Stimulated activated naive B cell treated with anti-CD40 and anti-IgM and Interleukin-4, amounts not matched to agents 10 μg/mL and 1 μg/mL and 100 μg/mL, for 72 hours (primary cell): ENCODE measurements around the gene SORCS2.

Experiments used
- ATAC-seq, 2 donors: fragments of 150-1000 bp; cut with Tn5 transposase; replicated peaks; 2 replicates each; pipeline ENCODE4 v1.10.0; 2021; ENCODE audit warnings: moderate library complexity in 1 of 2
- DNase-seq: peaks from one replicate; pipeline ENCODE4 v3.0.0; 2021
- H3K27ac Mint-ChIP-seq: one replicate; pipeline ENCODE4 v1.8.0; 2022; ENCODE audit warnings: mild to moderate bottlenecking, mixed read lengths
- H3K27me3 Mint-ChIP-seq, 2 donors: one replicate each; pipeline ENCODE4 v1.8.0; 2022; ENCODE audit warnings: mixed read lengths in 2 of 2
- H3K36me3 Mint-ChIP-seq, 2 donors: one replicate each; pipeline ENCODE4 v1.8.0; 2022; ENCODE audit warnings: mixed read lengths in 2 of 2, mild to moderate bottlenecking in 1 of 2
- H3K4me1 Mint-ChIP-seq, 2 donors: one replicate each; pipeline ENCODE4 v1.8.0; 2022; ENCODE audit warnings: mixed read lengths in 2 of 2, mild to moderate bottlenecking in 1 of 2
- H3K4me3 Mint-ChIP-seq, 2 donors: one replicate each; pipeline ENCODE4 v1.8.0; 2022; ENCODE audit warnings: mild to moderate bottlenecking in 2 of 2, mixed read lengths in 2 of 2, moderate library complexity in 1 of 2
- H3K9me3 Mint-ChIP-seq, 2 donors: one replicate each; pipeline ENCODE4 v1.8.0; 2022; ENCODE audit warnings: mixed read lengths in 2 of 2, mild to moderate bottlenecking in 1 of 2

Gene SORCS2

DNA sequence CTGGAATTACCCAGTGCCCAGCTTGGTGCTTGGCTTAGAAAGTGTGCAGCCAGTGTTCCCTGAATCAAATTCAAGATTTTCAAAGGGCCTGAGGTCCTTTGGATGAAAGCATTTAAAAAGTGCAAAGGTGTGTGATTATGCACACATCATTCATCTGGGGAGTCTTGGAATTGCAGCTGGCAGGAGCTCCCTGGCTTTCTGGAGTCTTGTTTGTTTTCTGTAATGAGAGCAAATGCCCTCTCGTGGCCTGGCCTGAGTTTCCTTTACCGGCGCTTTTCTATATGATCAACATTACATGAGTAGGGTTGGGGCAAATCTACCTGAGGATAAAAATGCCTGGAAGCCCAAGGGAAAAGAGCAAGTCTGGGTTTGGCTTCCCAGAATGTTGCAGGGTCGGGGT lies 24.6 kb upstream of the SORCS2 start:
- Mint-ChIP-seq H3K4me3 (no peak overlapping the region), H3K27ac (no peak overlapping the region), H3K36me3 (no peaks in the 10 kb centered on the region), H3K9me3 (no peaks in the 10 kb centered on the region), H3K27me3 (peaks cover 0 to 3% of the 10 kb centered on the region in 2 donors), H3K4me1 (peaks cover 7 to 11% of the 10 kb centered on the region in 2 donors)
- ATAC-seq: no peak
- no peak for DNase-seq

DNA sequence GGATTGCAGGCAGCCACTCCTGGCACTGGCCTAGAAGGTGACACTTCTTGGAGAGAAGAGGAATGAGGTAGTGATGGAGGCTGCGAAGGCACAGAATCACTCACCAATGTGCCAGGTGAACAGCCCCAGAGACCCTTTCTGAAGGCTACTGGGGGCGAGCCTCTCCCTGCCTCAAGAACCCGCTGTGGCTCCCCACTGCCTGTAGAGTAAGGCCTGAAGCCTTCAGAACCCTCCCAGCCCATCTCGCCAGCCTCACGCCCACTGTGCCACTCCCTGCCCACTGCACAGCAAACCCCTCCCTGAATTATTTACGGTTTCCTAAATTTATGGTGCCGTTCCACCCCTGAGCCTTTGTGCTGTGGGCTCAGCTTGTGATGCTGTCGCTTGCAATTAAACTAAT lies 24.2 kb upstream of the SORCS2 start:
- H3K27ac Mint-ChIP-seq: no peak overlapping the region

DNA sequence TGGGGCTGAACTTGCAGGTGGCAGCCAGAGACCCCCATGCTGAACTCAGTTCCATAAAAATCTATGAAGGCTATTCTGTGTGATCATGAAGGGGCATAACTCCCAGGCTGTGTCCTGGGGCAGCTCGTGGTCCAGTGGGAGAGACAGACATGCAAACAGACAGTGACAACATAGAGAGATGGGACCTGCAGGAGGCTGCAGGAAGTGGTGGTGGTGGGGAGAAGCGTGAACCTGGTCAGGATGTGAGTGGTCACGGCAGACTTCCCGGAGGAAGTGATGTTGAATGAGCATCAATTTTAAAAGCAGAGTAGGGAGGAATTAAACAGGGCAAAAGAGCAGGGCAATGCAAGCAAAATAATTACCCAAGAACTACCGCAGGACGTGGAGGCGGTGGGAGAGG lies 23.2 kb upstream of the SORCS2 start:
- Mint-ChIP-seq H3K27me3 (peaks cover 0 to 7% of the 10 kb centered on the region in 2 donors), H3K4me1 (peaks cover 7 to 11% of the 10 kb centered on the region in 2 donors), H3K36me3 (no peaks in the 10 kb centered on the region), H3K9me3 (peaks cover 0 to 2% of the 10 kb centered on the region in 2 donors), H3K27ac (no peak overlapping the region), H3K4me3 (no peak overlapping the region)
- ATAC-seq: no peak
- no peak for DNase-seq

More for the DNA sequence above, 24.2 kb upstream of the SORCS2 start:
- ATAC-seq (no peak), DNase-seq (no peak)
- no peak overlapping the region for H3K4me3 Mint-ChIP-seq
- no peaks in the 10 kb centered on the region for H3K36me3 Mint-ChIP-seq
- H3K27me3 Mint-ChIP-seq: peaks cover 0 to 7% of the 10 kb centered on the region in 2 donors
- peaks cover 7 to 11% of the 10 kb centered on the region in 2 donors for H3K4me1 Mint-ChIP-seq
- peaks cover 0 to 2% of the 10 kb centered on the region in 2 donors for H3K9me3 Mint-ChIP-seq

DNA sequence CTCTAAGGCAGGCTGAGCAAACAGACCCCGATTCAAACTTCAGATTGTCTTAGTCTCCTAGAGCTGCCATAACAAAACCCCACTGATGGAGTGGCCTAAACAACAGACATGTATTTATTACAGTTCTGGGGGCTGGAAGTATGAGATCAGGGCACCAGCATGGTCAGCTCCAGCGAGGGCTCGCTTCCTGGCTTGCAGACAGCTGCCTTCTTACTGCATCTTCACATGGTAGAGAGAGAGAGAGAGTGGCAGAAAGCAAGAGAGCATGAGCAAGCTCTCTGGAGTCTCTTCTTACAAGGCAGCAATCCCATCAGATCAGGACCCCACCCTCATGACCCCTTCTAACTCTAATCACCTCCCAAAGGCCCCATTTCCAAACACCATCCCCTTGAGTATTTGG lies 22.3 kb upstream of the SORCS2 start:
- Mint-ChIP-seq H3K4me3 (no peak overlapping the region), H3K27me3 (peaks cover 0 to 7% of the 10 kb centered on the region in 2 donors), H3K4me1 (peaks cover 5 to 11% of the 10 kb centered on the region in 2 donors), H3K9me3 (peaks cover 0 to 2% of the 10 kb centered on the region in 2 donors), H3K36me3 (no peaks in the 10 kb centered on the region), H3K27ac (no peak overlapping the region)
- DNase-seq (no peak), ATAC-seq (no peak)

DNA sequence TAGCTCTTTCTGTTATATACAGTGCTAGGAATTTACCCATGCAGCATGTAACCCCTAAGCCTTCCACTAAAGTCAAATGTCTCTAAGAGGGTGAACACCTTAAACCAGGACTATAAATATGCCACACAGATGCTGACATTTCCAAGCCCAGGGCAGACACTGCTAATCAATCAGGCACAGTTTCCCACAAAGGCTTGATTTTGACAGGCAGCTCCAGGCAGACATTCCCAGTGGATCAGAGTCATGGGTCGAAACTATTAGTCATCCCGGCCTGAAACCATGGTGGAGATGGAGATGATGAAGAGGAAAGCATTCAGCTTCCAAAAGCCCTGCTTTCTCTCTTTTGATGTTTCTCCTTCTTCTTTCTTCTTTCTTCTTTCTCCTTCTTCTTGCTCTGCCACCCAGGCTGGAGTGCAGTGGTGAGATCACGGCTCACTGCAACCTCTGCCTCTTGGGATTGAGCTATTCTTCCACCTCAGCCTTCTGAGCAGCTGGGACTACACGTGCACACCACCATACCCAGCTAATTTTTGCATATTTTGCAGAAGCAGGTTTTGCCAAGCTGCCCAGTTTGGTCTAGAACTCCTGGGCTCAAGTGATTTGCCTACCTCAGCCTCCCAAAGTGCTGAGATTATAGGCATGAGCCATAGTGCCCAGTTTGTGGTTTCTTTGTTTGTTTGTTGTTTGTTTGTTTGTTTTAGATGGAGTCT lies 21.0 kb upstream of the SORCS2 start:
- DNase-seq (no peak), ATAC-seq (no peak)
- Mint-ChIP-seq H3K9me3 (peaks cover 0 to 2% of the 10 kb centered on the region in 2 donors), H3K27me3 (peaks cover 0 to 7% of the 10 kb centered on the region in 2 donors), H3K4me1 (peaks cover 5 to 11% of the 10 kb centered on the region in 2 donors), H3K27ac (no peak overlapping the region), H3K36me3 (no peaks in the 10 kb centered on the region), H3K4me3 (no peak overlapping the region)

GRCh38 chr4:7172508-7172907 lies 19.8 kb upstream of the SORCS2 start:
- Mint-ChIP-seq H3K9me3 (peaks cover 0 to 2% of the 10 kb centered on the region in 2 donors), H3K36me3 (no peaks in the 10 kb centered on the region), H3K27me3 (peaks cover 0 to 7% of the 10 kb centered on the region in 2 donors), H3K4me3 (no peak overlapping the region), H3K4me1 (peaks cover 5 to 11% of the 10 kb centered on the region in 2 donors), H3K27ac (no peak overlapping the region)
- no peak for ATAC-seq
- no peak for DNase-seq

GRCh38 chr4:7172946-7173345 lies 19.4 kb upstream of the SORCS2 start:
- H3K9me3 Mint-ChIP-seq: peaks cover 0 to 2% of the 10 kb centered on the region in 2 donors
- H3K4me3 Mint-ChIP-seq: no peak overlapping the region
- DNase-seq (no peak), ATAC-seq (no peak)
- H3K36me3 Mint-ChIP-seq: no peaks in the 10 kb centered on the region
- H3K4me1 Mint-ChIP-seq: peaks cover 5 to 11% of the 10 kb centered on the region in 2 donors
- H3K27ac Mint-ChIP-seq: no peak overlapping the region
- peaks cover 0 to 7% of the 10 kb centered on the region in 2 donors for H3K27me3 Mint-ChIP-seq

DNA sequence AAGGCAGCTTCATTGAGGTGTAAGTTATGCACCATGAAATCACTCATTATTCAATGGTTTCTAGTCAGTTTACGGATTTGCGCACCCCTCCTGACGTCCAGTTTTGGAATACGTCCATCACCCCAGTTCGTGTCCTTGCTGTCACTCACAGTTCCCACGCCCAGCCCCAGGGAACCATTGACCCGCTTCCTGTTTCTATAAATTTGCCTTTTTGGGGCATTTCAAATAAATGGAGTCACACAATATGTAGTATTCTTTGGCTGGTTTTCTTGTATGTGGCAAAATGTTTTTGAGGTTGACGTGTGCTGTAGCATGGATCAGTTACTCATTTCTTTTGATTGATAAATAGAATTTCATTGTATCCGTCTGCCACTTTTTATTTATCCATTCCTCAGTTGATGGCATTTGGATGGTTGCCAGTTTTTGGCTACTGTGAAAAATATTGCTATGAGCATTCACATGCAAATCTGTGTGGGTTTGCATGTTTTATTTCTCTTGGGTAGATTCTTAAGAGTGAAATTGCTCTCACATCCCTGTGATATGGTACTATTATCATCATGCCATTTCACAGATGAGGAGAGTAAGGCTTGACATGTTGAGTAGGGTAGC lies 18.4 kb upstream of the SORCS2 start:
- Mint-ChIP-seq H3K36me3 (no peaks in the 10 kb centered on the region), H3K4me3 (no peak overlapping the region), H3K27ac (no peak overlapping the region), H3K9me3 (peaks cover 0 to 2% of the 10 kb centered on the region in 2 donors), H3K27me3 (peaks cover 0 to 7% of the 10 kb centered on the region in 2 donors), H3K4me1 (peaks cover 4 to 6% of the 10 kb centered on the region in 2 donors)
- ATAC-seq (no peak), DNase-seq (no peak)

GRCh38 chr4:7179158-7179557 lies 13.2 kb upstream of the SORCS2 start:
- no peak for DNase-seq
- H3K36me3 Mint-ChIP-seq: peaks cover 0 to 5% of the 10 kb centered on the region in 2 donors
- no peaks in the 10 kb centered on the region for H3K4me1 Mint-ChIP-seq
- peaks cover 5 to 19% of the 10 kb centered on the region in 2 donors for H3K27me3 Mint-ChIP-seq
- H3K4me3 Mint-ChIP-seq: no peak overlapping the region
- no peak for ATAC-seq
- peaks cover 12 to 16% of the 10 kb centered on the region in 2 donors for H3K9me3 Mint-ChIP-seq
- no peak overlapping the region for H3K27ac Mint-ChIP-seq

DNA sequence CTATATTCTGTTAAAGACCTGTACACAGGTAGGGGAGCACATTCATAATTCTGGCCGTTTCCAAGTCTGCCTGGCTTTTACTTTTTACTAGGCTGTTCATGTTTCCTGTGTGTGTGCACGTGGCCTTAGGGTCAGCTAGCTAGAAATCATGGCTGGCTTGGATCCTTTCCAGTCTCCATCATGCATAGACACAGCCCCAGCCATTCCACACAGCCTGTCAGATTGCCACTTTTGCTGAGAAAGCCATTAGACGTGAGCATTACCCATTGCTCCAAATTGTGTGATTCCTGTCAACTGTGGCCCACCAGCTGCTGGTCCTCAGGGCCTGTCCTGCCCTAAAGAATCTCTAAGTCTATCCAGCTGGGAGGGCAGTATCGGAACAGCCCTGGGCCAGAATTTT lies 11.4 kb upstream of the SORCS2 start:
- peaks cover 0 to 5% of the 10 kb centered on the region in 2 donors for H3K36me3 Mint-ChIP-seq
- no peak overlapping the region for H3K27ac Mint-ChIP-seq
- peaks cover 5 to 19% of the 10 kb centered on the region in 2 donors for H3K27me3 Mint-ChIP-seq
- no peak for ATAC-seq
- peaks cover 12 to 16% of the 10 kb centered on the region in 2 donors for H3K9me3 Mint-ChIP-seq
- H3K4me3 Mint-ChIP-seq: no peak overlapping the region
- H3K4me1 Mint-ChIP-seq: no peaks in the 10 kb centered on the region
- DNase-seq: no peak

GRCh38 chr4:7182616-7183015 lies 9.7 kb upstream of the SORCS2 start:
- Mint-ChIP-seq H3K9me3 (peaks cover 12 to 16% of the 10 kb centered on the region in 2 donors), H3K4me3 (no peak overlapping the region), H3K27me3 (peaks cover 9 to 29% of the 10 kb centered on the region in 2 donors), H3K27ac (no peak overlapping the region), H3K4me1 (no peaks in the 10 kb centered on the region), H3K36me3 (peaks cover 0 to 5% of the 10 kb centered on the region in 2 donors)
- no peak for DNase-seq
- no peak for ATAC-seq

DNA sequence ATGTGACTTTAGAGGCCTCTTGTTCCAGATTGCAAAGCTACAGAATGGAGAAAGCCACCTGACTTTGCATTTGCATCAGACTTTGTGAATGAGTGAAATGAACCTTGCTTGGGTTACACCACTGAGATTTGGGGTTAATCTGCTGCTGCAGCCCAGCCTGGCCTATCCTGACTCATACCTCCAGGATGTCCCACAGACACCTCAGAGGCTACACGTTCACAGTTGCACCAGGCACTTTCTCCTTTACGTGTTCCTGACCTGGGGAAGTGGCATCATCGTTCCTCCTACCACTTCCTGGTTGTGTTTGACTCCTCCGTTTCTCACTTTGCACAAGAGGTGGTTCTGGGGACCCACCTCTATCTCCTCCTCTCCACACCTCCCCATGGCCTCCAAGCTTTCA lies 9.2 kb upstream of the SORCS2 start:
- Mint-ChIP-seq H3K9me3 (peaks cover 12 to 16% of the 10 kb centered on the region in 2 donors), H3K36me3 (peaks cover 0 to 5% of the 10 kb centered on the region in 2 donors), H3K4me3 (no peak overlapping the region), H3K27me3 (peaks cover 11 to 31% of the 10 kb centered on the region in 2 donors), H3K4me1 (no peaks in the 10 kb centered on the region), H3K27ac (peak overlapping the region; percentile 60)
- ATAC-seq (no peak), DNase-seq (no peak)

DNA sequence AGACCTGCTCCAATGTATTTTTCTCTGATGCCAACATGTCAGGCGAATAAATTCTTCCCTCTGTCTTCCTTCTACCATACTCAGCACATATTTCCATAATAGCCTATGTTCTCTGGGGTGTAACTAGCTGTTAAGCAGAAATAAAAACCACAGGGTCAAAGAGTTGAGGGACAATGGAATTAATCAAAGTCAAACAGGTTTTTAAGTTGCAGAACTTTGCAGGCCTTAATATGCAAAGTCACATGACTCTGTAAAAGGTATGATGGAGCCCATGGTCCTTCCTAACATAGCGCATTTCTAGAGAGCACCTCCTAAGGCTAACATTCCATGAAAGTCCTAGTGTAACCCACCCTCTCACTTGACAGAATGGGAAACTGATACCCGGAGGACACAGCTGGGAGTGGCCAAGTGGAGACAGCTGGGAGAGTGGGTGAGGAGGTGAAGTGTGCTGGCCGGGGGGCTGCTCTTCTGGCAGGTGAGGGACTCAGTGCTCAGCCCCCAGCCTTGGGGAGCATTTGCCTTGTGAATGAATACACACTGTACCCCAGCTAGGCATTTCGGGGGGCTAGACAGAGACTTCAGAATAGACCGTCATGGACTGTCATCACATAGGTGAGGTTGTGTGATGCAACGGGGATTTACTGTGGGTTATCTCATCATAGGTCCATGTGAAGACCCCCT lies 8.4 kb upstream of the SORCS2 start:
- Mint-ChIP-seq H3K9me3 (peaks cover 12 to 16% of the 10 kb centered on the region in 2 donors), H3K36me3 (peaks cover 0 to 5% of the 10 kb centered on the region in 2 donors), H3K4me3 (no peak overlapping the region), H3K4me1 (no peaks in the 10 kb centered on the region), H3K27ac (no peak overlapping the region), H3K27me3 (peaks cover 17 to 39% of the 10 kb centered on the region in 2 donors)
- DNase-seq (no peak), ATAC-seq (no peak)

DNA sequence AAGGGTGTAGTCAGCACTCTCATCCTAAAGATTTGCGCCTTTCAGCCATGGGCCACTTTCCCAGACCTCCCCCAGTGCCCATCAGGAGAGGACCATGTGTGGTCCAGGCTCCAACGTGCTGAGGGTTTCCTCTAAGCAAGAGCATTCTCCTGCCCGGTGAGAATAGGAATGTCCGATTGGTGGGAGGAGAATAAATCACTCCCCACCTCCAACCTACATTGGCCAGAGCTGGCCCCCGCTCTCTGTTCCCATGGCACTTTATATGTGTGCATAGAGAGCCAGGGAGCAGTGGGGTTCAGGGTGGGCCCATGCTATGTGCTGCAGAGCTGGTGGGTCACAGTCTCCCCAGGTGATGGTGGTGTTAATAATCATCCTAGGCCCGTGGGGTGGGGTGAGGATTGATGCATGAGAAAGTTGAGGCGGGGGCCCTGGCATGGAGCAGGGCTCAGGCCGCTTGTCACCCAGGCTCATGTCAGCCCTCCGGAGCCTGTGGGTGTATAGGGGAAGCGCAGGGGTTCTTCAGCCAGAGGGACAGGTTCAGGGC lies 6.8 kb upstream of the SORCS2 start:
- Mint-ChIP-seq H3K4me1 (no peaks in the 10 kb centered on the region), H3K27me3 (peaks cover 28 to 47% of the 10 kb centered on the region in 2 donors), H3K4me3 (no peak overlapping the region), H3K36me3 (no peaks in the 10 kb centered on the region), H3K27ac (no peak overlapping the region), H3K9me3 (peaks cover 6 to 8% of the 10 kb centered on the region in 2 donors)
- ATAC-seq (no peak), DNase-seq (no peak)
